ENCODE results near the gene THOC1.

GRCh38 chr18:306608-307255 is 38.9 kb upstream of the THOC1 start:
- TF ChIP-seq CTCF (IDR thresholded peaks at IDR 0.05), result no peak
- TF ChIP-seq ZFX (IDR thresholded peaks at IDR 0.05; ENCODE audit: borderline replicate concordance), result no peak
